Lower lobe of right lung (tissue), 2 donors: Measurements from ENCODE around the gene PTGFRN. TPM values are rescaled to one million over a fixed set of nuclear protein-coding genes. Genes with fewer than 3 reads are reported as not detected.

Experiments used
- ATAC-seq, 2 donors: fragments of 200-7000 bp; cut with Tn5 transposase; one replicate each; pipeline ENCODE4 v1.9.1; 2020 to 2022; ENCODE audit warnings: mild to moderate bottlenecking in 2 of 2, moderate library complexity in 2 of 2
- DNase-seq: peaks from one replicate; pipeline ENCODE4 v3.0.0-alpha.2; 2020
- H3K27ac ChIP-seq: fragments of 200-600 bp; one replicate; pipeline ENCODE4 v1.8.0; 2022
- H3K27me3 ChIP-seq: fragments of 200-600 bp; one replicate; pipeline ENCODE4 v1.8.0; 2022; ENCODE audit warnings: low read depth
- H3K36me3 ChIP-seq: fragments of 200-600 bp; one replicate; pipeline ENCODE4 v1.8.0; 2022; ENCODE audit warnings: mild to moderate bottlenecking
- H3K4me1 ChIP-seq: fragments of 200-600 bp; one replicate; pipeline ENCODE4 v1.8.0; 2022
- H3K4me3 ChIP-seq: fragments of 200-600 bp; one replicate; pipeline ENCODE4 v1.8.0; 2022; ENCODE audit warnings: mild to moderate bottlenecking
- H3K9me3 ChIP-seq: fragments of 200-600 bp; one replicate; pipeline ENCODE4 v1.8.0; 2022
- CTCF ChIP-seq: fragments of 200-600 bp; IDR thresholded peaks from one replicate; pipeline ENCODE4 v1.8.0; 2022; ENCODE audit warnings: antibody characterized with exemption, mild to moderate bottlenecking
- intact Hi-C: fragments of 100-400 bp; cut with DNase I; formaldehyde crosslinking; loops from one replicate; pipeline ENCODE4 v1.11.0; 2022
- total RNA-seq: library from RNA; stranded (reverse); fragmentation: NEBNext Ultra II Directional; extraction: Animal tissue kit (Norgen Biotek cat#: 25700); gene quantifications from one replicate; pipeline ENCODE4 v1.2.1, GENCODE V29; 2021
- donor health status: DM: no; HTN: yes; CAD: no; lungs with severe emphysema.

The PTGFRN gene
- total RNA-seq, 1 donor from 2014 or later, result 31.1 TPM

GRCh38 chr1:116877141-116877818 lies 32.4 kb upstream of the PTGFRN start:
- Histone ChIP-seq H3K27ac (no peak overlapping the region), H3K4me1 (peaks cover 28% of the 10 kb centered on the region), H3K9me3 (no peaks in the 10 kb centered on the region), H3K27me3 (no peaks in the 10 kb centered on the region), H3K4me3 (no peak overlapping the region), H3K36me3 (no peaks in the 10 kb centered on the region)
- no peak for ATAC-seq
- intact Hi-C loops, result no loop called here
- no peak for TF ChIP-seq CTCF
- no peak for DNase-seq

GRCh38 chr1:116878804-116879477 lies 30.8 kb upstream of the PTGFRN start:
- intact Hi-C loops, result no loop called here
- no peaks in the 10 kb centered on the region for H3K36me3 ChIP-seq
- no peaks in the 10 kb centered on the region for H3K9me3 ChIP-seq
- peak overlapping the region; percentile 46 for H3K27ac ChIP-seq
- DNase-seq (no peak), ATAC-seq (peak; percentile 22 to 28)
- peak overlapping the region; percentile 18 for H3K4me3 ChIP-seq
- no peaks in the 10 kb centered on the region for H3K27me3 ChIP-seq
- TF ChIP-seq CTCF, result no peak
- peaks cover 28% of the 10 kb centered on the region for H3K4me1 ChIP-seq

GRCh38 chr1:116879478-116880133 lies 30.1 kb upstream of the PTGFRN start:
- Histone ChIP-seq H3K4me1 (peaks cover 28% of the 10 kb centered on the region), H3K27me3 (no peaks in the 10 kb centered on the region), H3K9me3 (no peaks in the 10 kb centered on the region), H3K27ac (peak overlapping the region; percentile 2), H3K36me3 (no peaks in the 10 kb centered on the region), H3K4me3 (no peak overlapping the region)
- TF ChIP-seq CTCF, result no peak
- intact Hi-C loops, result no loop called here
- DNase-seq (no peak), ATAC-seq (no peak)

GRCh38 chr1:116880917-116881316 lies 28.8 kb upstream of the PTGFRN start:
- H3K4me1 ChIP-seq, result peaks cover 28% of the 10 kb centered on the region
- TF ChIP-seq CTCF, result no peak
- DNase-seq (no peak), ATAC-seq (no peak)
- H3K36me3 ChIP-seq, result no peaks in the 10 kb centered on the region
- intact Hi-C loops, result no loop called here
- no peak overlapping the region for H3K27ac ChIP-seq
- no peak overlapping the region for H3K4me3 ChIP-seq
- H3K9me3 ChIP-seq, result no peaks in the 10 kb centered on the region
- no peaks in the 10 kb centered on the region for H3K27me3 ChIP-seq

- H3K9me3 ChIP-seq, result no peaks in the 10 kb centered on the region
- no peaks in the 10 kb centered on the region for H3K36me3 ChIP-seq
- no peaks in the 10 kb centered on the region for H3K27me3 ChIP-seq
- H3K4me1 ChIP-seq, result peaks cover 27% of the 10 kb centered on the region
- peak; percentile 55 for DNase-seq
- H3K27ac ChIP-seq, result peak overlapping the region; percentile 32
- intact Hi-C loops, result no loop called here
- H3K4me3 ChIP-seq, result no peak overlapping the region
- peak; percentile 16 for TF ChIP-seq CTCF
- peak; percentile 64 to 66 for ATAC-seq
These were observed 27.7 kb upstream of the PTGFRN start for GRCh38 chr1:116881879-116882520.
